HG02678 (cell line): Measurements from ENCODE around the gene RFPL2.
"Not testable (repeated sequence)": the region's sequence is repeated elsewhere in the genome, so short reads cannot be mapped to it uniquely, and the experiment has no call there.

Experiments
- ATAC-seq: cut with Tn5 transposase; IDR thresholded peaks from one replicate; pipeline ENCODE4 v1.9.1; 2021; ENCODE audit warnings: mild to moderate bottlenecking, moderate library complexity; ENCODE audit not compliant: unreplicated experiment

The RFPL2 gene

GRCh38 chr22:32175115-32175514 lies 29.8 kb downstream of the RFPL2 start:
- ATAC-seq: no peak

- no peak for ATAC-seq
Measured at GRCh38 chr22:32165681-32166080, 39.2 kb downstream of the RFPL2 start.

- no peak for ATAC-seq
Measured at GRCh38 chr22:32164075-32164860, 40.6 kb downstream of the RFPL2 start.

- ATAC-seq: not testable (repeated sequence)
Measured at GRCh38 chr22:32160411-32160810, 44.5 kb downstream of the RFPL2 start.

GRCh38 chr22:32158712-32159533 lies 46.0 kb downstream of the RFPL2 start, which contains the start of gene C22orf42:
C22orf42 (minus strand) TSS chr22:32159303; CDS start chr22:32159215, 88 bp downstream.
- no peak for ATAC-seq

GRCh38 chr22:32157632-32158031 lies 47.2 kb downstream of the RFPL2 start:
- ATAC-seq: not testable (repeated sequence)

GRCh38 chr22:32154727-32155126 lies 50.1 kb downstream of the RFPL2 start:
- ATAC-seq: not testable (repeated sequence)

GRCh38 chr22:32151641-32152040 lies 53.2 kb downstream of the RFPL2 start:
- ATAC-seq: not testable (repeated sequence)

- not testable (repeated sequence) for ATAC-seq
Measured at GRCh38 chr22:32150647-32151046, 54.2 kb downstream of the RFPL2 start.

- not testable (repeated sequence) for ATAC-seq
Measured at GRCh38 chr22:32148372-32148771, 56.5 kb downstream of the RFPL2 start.

GRCh38 chr22:32147128-32147527 lies 57.7 kb downstream of the RFPL2 start:
- not testable (repeated sequence) for ATAC-seq

GRCh38 chr22:32144496-32145274 lies 60.2 kb downstream of the RFPL2 start:
- no peak for ATAC-seq

GRCh38 chr22:32142600-32142999 lies 62.3 kb downstream of the RFPL2 start:
- ATAC-seq: no peak

GRCh38 chr22:32140688-32141087 lies 64.2 kb downstream of the RFPL2 start:
- ATAC-seq: not testable (repeated sequence)
